HG02870 (cell line): ENCODE measurements around the gene EDN2.

ENCODE experiments used
- ATAC-seq: cut with Tn5 transposase; IDR thresholded peaks from one replicate; pipeline ENCODE4 v1.9.1; 2021; ENCODE audit warnings: mild to moderate bottlenecking, moderate library complexity; ENCODE audit not compliant: unreplicated experiment

EDN2 gene

GRCh38 chr1:41484402-41485241 lies at the start of gene EDN2:
Gene EDN2, minus strand, starts transcription at chr1:41484683. Its CDS starts 82 bp downstream, at chr1:41484601.
- ATAC-seq = no peak

DNA sequence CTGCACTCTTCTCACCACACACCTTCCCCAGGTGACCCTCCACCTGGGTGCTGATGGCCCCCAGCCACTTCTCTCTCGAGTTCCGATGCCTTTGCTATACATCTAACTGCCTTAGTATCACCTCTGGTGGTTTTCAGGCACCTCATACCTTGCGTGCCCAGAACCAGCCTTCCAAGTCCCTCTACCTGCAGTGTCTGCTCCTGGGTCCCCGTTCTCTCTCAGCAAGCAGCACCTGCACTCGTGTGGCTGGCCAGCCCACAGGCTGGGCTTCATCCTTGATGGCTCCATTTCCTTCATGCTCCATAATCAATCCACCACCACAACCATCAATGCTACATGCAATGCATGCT lies 49.2 kb upstream of the EDN2 start:
- ATAC-seq = no peak

- no peak for ATAC-seq
Measured at GRCh38 chr1:41533016-41533730, 48.7 kb upstream of the EDN2 start.

- no peak for ATAC-seq
Measured at GRCh38 chr1:41532206-41532975, 47.9 kb upstream of the EDN2 start.

- ATAC-seq = no peak
Measured at GRCh38 chr1:41530411-41530810, 45.9 kb upstream of the EDN2 start.

DNA sequence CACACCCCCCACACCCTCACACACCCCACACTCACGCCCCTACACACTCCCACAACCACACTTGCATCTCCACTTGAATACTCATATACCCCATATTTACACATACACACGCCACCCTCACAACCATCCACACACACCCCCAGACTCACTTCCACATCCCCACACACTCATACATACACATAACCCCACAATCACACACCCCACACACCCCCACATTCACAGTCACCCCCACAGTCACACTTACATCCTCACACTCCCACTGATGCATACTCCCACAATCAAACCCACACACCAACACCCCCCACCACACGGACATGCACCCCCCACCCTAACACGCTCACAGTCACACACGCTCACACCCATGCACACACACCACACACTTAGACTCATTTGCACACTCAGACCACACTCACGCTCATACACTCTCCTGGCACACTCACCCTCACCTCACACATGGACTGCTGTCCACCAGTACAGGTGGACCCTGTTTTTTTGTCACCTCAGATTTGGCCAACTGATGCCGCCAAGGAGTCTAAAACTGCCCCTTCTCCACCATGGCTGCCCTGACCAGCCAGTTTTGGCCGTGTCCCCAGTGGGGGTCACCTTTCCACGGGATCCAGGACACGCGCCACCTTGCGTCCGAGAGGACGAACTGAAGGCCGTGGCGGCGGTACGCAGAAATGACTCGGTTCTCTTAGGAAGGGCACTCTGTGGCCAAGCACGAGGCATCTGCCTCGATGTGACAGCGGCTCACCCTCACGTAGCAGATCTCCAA lies 45.3 kb upstream of the EDN2 start:
- ATAC-seq = no peak

DNA sequence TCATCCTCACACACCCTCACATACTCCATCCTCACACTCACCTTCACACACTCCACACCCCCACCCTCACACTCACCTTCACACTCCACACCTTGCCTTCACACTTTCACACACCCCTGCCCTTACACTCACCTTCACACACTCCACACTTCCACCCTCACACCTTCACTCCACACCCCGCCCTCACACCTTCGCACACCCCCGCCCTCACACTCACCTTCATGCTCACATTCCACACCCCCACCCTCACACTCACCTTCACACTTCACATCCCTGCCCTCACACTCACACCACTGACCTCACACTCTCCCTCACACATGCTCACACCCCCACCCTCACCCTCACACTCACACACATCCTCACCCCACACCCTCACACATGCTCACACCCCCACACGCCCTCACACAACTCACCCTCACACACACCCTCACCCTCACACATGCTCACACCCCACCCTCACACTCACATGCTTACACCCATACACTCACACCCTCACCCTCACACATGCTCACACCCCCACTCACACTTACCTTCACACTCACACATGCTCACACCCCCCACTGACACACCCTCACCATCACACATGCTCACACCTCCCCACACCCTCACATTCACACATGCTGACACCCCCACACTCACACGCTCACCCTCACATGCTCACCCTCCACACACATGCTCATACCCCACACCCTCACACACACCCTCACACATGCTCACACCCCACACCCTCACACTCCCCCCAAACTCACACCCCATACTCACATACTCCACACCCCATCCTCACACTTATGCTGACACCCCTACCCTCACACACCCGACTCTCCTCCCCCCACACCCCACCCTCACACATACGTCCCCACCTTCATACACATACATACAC lies 44.5 kb upstream of the EDN2 start:
- ATAC-seq = no peak

- ATAC-seq = no peak
Measured at GRCh38 chr1:41528106-41528505, 43.6 kb upstream of the EDN2 start.

DNA sequence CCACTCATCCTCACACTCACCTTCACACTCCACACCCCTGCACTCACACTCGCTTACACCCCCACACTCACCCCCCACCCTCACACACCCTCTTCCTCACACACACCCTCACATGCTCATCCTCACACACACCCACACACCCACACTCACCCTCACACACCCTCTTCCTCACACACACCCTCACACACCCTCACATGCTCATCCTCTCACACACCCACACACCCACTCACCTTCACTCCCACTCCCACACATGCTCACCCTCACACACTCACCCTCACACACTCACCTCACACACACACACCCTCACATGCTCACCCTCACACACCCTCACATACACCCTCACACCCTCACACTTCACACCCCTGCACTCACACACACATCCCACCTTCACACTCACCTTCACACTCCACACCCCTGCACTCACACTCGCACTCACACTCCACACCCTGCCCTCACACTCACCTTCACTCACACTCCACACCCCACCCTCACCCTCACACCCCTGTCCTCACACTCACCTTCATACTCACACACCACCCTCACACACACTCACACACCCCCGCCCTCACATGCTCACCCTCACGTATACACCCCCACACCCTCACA lies 42.6 kb upstream of the EDN2 start:
- ATAC-seq = no peak

DNA sequence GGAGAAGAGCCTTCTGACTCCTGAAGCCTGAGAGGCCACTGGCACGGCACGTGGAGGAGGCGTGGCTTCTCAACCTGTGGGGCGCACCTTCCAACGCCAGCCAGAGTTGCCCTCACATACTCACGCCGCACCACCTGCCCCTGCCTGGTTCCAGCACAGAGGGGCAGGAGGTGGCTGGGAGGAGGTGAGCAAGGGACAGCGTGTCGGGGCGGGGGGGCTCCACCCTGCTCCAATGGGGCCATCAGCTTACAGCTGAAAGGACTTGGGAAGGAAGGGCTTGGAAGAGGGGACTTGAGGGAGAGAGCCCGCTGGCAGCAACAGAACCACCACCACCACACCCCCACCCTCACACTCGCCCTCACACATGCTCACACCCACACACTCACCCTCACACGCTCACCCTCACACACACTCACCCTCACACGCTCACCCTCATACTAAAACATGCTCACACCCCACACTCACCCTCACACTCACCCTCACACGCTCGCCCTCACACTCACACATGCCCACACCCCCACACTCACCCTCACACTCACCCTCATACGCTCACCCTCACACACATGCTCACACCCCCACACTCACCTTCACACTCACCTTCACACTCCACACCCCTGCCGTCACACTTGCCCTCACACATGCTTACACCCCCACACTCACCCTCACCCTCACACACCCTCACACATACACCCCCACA lies 41.6 kb upstream of the EDN2 start:
- ATAC-seq = no peak

DNA sequence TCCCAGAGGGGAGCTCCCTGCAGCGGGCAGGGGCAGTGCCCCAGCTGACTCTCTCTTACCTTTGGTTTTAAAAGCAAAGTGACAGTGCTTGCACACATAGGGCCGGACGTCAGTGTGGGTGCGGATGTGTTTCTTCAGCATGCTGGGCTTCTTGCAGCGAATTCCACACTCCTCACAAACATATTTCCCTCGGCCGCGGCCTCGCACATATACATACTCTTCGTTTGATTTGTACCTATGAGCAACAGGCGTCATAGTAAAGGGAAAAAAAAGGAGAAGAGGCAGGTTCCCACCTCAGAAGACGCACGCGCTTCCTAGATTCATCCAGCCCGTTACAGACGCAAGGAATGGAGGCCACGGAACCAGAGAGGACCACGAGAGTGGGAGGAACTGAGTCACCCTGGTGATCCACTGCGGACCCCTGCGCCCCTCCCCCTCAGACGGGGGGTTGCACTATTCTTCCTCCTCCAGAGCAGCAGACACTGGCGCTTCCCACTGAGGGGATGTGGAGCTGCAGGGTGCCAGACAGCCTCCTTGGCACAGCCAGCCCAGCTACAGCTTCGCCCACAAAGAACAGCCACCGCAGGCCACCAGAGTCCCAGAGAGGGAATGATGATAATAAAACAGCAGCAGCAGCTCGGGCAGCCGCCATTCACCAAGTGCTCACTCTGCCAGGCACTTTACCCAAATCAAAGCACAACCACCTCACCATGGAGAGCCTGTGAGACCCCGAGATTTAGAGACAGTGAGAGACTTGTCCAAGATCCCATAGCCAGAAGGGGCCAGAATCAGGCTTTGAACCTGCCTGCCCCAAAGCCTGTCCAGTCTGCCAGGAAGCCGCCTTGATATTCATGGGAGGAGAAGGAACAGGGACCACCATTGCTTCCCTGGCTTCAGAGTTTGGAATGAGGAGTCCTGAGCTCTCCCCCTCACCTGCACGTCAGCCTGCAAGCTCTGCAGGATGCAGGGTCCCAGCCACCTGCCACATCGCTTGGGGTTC lies 40.5 kb upstream of the EDN2 start:
- no peak for ATAC-seq

GRCh38 chr1:41523949-41524675 lies 39.6 kb upstream of the EDN2 start:
- no peak for ATAC-seq

GRCh38 chr1:41523071-41523470 lies 38.6 kb upstream of the EDN2 start:
- ATAC-seq = no peak

GRCh38 chr1:41521766-41522165 lies 37.3 kb upstream of the EDN2 start:
- no peak for ATAC-seq

DNA sequence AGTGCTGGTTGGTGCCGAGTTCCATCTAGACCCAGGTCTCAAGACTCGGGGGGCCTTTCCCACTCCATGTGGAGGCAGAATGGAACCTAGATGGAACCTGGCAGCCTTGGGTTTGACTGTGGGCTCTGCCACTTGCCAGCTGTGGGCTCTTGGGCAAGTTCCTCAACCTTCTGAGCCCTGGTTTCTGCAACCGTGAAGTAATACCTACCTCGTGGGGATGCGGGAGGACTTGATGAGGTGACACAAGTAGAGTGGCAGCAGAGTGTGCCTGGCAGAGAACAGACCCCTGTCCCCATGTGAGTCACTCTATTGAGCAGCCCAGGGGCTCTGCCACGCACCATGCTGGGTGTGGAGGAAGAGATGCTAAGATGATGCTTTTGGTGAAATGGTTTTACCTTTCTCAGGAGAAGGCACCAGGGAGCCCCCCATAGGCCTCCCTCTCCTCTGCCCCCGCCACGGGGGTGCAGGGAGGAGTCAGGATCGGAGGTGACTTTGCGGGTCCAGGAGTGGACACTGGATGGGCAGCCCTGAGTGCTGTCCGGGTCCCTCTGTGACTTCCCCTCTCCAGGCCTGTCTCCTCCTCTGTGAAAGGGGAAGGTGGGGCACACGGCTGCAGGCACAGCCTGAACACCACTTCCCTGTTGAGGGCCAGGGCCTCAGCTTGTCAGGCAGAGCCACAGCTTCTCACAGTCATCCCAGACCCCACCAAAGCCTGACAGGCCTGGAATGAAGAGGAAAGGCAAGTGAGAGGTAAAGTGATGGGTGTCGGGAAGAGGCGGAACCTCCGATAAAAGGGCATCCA lies 36.7 kb upstream of the EDN2 start:
- no peak for ATAC-seq

DNA sequence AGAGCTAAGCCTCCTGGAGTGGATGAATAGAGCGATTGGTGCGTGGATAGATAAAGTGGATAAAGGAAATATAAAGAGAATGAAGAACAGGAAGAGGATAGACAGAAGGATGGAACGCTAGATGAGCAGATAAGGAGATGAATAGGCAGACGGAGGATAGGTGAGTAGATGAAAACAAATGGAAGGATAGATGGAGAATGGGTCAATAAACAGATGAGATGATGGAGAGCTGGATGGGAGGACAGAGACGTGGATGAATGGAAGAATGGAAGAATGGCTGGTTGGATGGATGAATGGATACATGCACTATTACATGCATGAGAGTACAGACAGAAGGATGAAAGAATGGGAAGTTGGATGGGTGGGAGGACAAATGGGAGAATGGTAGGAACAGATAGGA lies 35.2 kb upstream of the EDN2 start:
- no peak for ATAC-seq
